CD4-positive, alpha-beta T cell (primary cell): ENCODE data around the gene SLC25A33. TPM values are rescaled to one million over a fixed set of nuclear protein-coding genes. Genes with fewer than 3 reads are reported as not detected.
A peak's percentile ranks its signal among the peaks of the same experiment; 100 is the strongest.

Experiments used
- ATAC-seq: fragments of 200-7000 bp; cut with Tn5 transposase; one replicate; pipeline ENCODE4 v1.10.0; 2022; ENCODE audit warnings: mild to moderate bottlenecking; ENCODE audit not compliant: poor library complexity
- CTCF ChIA-PET: fragments of 350-600 bp; sonication (Branson Sonifier 250); formaldehyde crosslinking; loops from one replicate; lab custom pipeline; 2021; ENCODE audit warnings: antibody characterized with exemption, inconsistent platforms; lab: Charles Lee
- POLR2A ChIA-PET: fragments of 350-600 bp; sonication (Branson Sonifier 250); formaldehyde crosslinking; loops from one replicate; lab custom pipeline; 2021; ENCODE audit warnings: antibody characterized with exemption, inconsistent platforms; lab: Charles Lee
- DNase-seq, 14 experiments: peaks; one replicate each; pipeline ENCODE4 v3.0.0-alpha.2; 2013 to 2020; ENCODE audit warnings: mixed read lengths in 2 of 14
- H3K27ac ChIP-seq, 2 donors: one replicate each; pipeline versions ENCODE4 v1.5.1 to v1.7.0; 2013; ENCODE audit warnings: low read length in 2 of 2, low read depth in 1 of 2, mild to moderate bottlenecking in 1 of 2
- H3K27me3 ChIP-seq, 2 experiments: 1 replicate in 1 of 2; 2 replicates in 1 of 2; pipeline versions ENCODE4 v1.6.1 to v1.7.0; 2013; ENCODE audit warnings: low read length in 2 of 2, control low read depth in 1 of 2, mild to moderate bottlenecking in 1 of 2, moderate library complexity in 1 of 2; ENCODE audit not compliant: insufficient read depth in 2 of 2, control insufficient read depth in 1 of 2
- H3K36me3 ChIP-seq: one replicate; pipeline ENCODE4 v1.6.1; 2013; ENCODE audit warnings: low read length, control low read depth; ENCODE audit not compliant: insufficient read depth
- H3K4me1 ChIP-seq: one replicate; pipeline ENCODE4 v1.6.1; 2013; ENCODE audit warnings: low read length, control low read depth; ENCODE audit not compliant: insufficient read depth
- H3K4me3 ChIP-seq: one replicate; pipeline ENCODE4 v1.5.1; 2013; ENCODE audit warnings: mild to moderate bottlenecking, low read length, moderate library complexity
- H3K9me3 ChIP-seq, 2 experiments: 1 replicate in 1 of 2; 2 replicates in 1 of 2; pipeline versions ENCODE4 v1.6.1 to v1.7.0; 2013; ENCODE audit warnings: low read length in 2 of 2, mild to moderate bottlenecking in 2 of 2, control low read depth in 1 of 2, moderate library complexity in 1 of 2; ENCODE audit not compliant: control insufficient read depth in 1 of 2, insufficient read depth in 1 of 2
- H3K27ac Mint-ChIP-seq: one replicate; pipeline ENCODE4 v1.8.0; 2020; ENCODE audit warnings: mixed read lengths
- H3K27me3 Mint-ChIP-seq: one replicate; pipeline ENCODE4 v1.8.0; 2021; ENCODE audit warnings: mixed read lengths
- H3K36me3 Mint-ChIP-seq: one replicate; pipeline ENCODE4 v1.8.0; 2021; ENCODE audit warnings: low read depth, mixed read lengths
- H3K4me1 Mint-ChIP-seq: one replicate; pipeline ENCODE4 v1.8.0; 2021; ENCODE audit warnings: low read depth, mixed read lengths
- H3K4me3 Mint-ChIP-seq: one replicate; pipeline ENCODE4 v1.8.0; 2020; ENCODE audit warnings: mild to moderate bottlenecking, mixed read lengths
- H3K9me3 Mint-ChIP-seq: one replicate; pipeline ENCODE4 v1.8.0; 2020; ENCODE audit warnings: mixed read lengths
- intact Hi-C, 2 experiments: fragments of 100-400 bp; cut with DNase I in 1 of 2; cut with micrococcal nuclease in 1 of 2; formaldehyde crosslinking; loops; one replicate each; pipeline versions ENCODE4 v1.15.1 to v1.9.0; 2023 to 2025; cut with DNase I, micrococcal nuclease
- total RNA-seq, 174 experiments: library from RNA in 2 of 174; stranded (reverse) in 2 of 174; gene quantifications; one replicate each; pipeline ENCODE4 v1.2.3 and lab custom pipeline; 2021 to 2026
- TF ChIP-seq, protein P1 (sequence below): fragments of 200-600 bp; IDR thresholded peaks from one replicate; pipeline ENCODE4 v1.8.0; 2022; ENCODE audit warnings: antibody characterized with exemption, mild to moderate bottlenecking

SLC25A33 gene
- total RNA-seq, 2 experiments from 2014 or later: 5.9 to 6.6 TPM

DNA sequence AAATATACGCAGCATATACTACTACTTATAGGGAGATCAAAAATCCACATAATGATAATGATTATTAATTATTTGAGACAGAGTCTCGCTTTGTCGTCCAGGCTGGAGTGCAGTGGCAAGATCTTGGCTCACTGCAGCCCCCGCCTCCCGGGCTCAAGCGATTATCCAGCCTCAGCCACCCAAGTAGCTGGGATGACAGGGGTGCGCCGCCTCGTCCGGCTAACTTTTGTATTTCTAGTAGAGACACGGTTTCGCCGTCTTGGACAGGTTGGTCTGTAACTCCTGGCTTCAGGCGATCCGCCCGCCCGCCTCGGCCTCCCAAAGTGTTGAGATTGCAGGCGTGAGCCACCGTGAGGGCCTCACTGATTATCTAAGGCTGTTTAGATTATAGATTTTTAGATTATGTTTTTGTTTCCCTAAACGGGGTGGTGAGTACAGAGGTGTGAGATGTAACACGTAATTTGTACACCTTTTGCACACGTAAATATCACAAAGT, 548 bp upstream of the SLC25A33 start:
- Histone ChIP-seq H3K36me3 (no peaks in the 10 kb centered on the region), H3K4me1 (peaks cover 33% of the 10 kb centered on the region), H3K4me3 (peak overlapping the region; percentile 24), H3K27ac (peak overlapping the region in 1 of 2 donors; percentile 69), H3K27me3 (no peaks in the 10 kb centered on the region), H3K9me3 (no peaks in the 10 kb centered on the region)
- Mint-ChIP-seq H3K27me3 (no peaks in the 10 kb centered on the region), H3K36me3 (no peaks in the 10 kb centered on the region), H3K9me3 (no peaks in the 10 kb centered on the region), H3K4me1 (peaks cover 33% of the 10 kb centered on the region), H3K4me3 (peak overlapping the region; percentile 91), H3K27ac (peak overlapping the region; percentile 90)
- ATAC-seq (no peak), DNase-seq (peak in 2 of 14 experiments; percentile 4 to 34)
- intact Hi-C loops: loop anchor here in 1 of 2 experiments (1.0 to 5.0 kb wide), 3 partner anchors 50 to 371 kb away; partner anchors contain the start of genes H6PD and TMEM201
- POLR2A ChIA-PET: interaction anchor here (1.0 to 1.6 kb wide), 2 partner anchors 20 to 91 kb away, joined by 4 to 6 read pairs; no protein-coding TSS in a partner anchor
- CTCF ChIA-PET: interaction anchor here (0.6 to 1.2 kb wide), 2 partner anchors 20 to 49 kb away, joined by 3 to 4 read pairs; no protein-coding TSS in a partner anchor
- TF ChIP-seq, protein P1, sequence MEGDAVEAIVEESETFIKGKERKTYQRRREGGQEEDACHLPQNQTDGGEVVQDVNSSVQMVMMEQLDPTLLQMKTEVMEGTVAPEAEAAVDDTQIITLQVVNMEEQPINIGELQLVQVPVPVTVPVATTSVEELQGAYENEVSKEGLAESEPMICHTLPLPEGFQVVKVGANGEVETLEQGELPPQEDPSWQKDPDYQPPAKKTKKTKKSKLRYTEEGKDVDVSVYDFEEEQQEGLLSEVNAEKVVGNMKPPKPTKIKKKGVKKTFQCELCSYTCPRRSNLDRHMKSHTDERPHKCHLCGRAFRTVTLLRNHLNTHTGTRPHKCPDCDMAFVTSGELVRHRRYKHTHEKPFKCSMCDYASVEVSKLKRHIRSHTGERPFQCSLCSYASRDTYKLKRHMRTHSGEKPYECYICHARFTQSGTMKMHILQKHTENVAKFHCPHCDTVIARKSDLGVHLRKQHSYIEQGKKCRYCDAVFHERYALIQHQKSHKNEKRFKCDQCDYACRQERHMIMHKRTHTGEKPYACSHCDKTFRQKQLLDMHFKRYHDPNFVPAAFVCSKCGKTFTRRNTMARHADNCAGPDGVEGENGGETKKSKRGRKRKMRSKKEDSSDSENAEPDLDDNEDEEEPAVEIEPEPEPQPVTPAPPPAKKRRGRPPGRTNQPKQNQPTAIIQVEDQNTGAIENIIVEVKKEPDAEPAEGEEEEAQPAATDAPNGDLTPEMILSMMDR: no peak

DNA sequence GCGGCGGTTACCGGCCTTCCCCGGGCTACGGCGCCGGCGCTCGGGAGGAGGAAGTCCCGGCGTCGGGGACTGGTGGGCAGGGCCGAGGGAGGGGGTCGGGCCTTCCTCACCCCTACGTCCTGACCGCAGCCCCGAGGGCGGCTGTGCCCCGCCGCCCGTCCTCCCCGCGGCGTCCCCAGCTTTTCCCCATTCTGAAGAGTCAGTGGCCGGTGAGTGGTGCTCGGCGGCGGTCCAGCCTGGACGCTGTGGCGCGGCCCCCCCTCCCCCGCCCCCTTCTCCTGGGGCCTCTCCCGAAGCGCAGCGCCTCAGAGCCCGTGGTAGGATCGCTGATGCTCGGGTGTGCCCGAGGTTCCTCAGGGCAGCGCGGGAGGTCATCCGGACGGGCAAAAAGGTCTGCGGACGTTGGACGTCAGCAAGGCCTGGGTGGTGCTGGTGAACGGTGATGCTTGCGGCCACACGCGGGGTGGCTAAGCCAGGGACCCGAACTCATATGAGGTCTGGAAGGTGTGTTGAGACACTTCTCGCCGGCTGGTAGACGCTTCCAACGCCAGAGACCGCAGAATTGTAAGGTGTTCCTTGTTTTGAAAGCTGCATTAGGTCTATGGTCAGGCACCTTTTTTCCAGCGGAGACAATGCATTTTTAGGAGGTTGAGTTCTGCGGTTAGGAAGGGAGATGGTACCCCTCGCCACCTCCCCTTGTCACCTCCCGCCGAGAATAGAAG, 725 bp downstream of the SLC25A33 start:
- POLR2A ChIA-PET: interaction anchor here (1.0 to 1.6 kb wide), 4 partner anchors 19 to 1560 kb away, joined by 4 to 6 read pairs (median 4); partner anchors contain the start of gene EXOSC10
- Mint-ChIP-seq H3K9me3 (no peaks in the 10 kb centered on the region), H3K36me3 (no peaks in the 10 kb centered on the region), H3K27ac (peak overlapping the region; percentile 79), H3K4me1 (peaks cover 37% of the 10 kb centered on the region), H3K27me3 (no peaks in the 10 kb centered on the region), H3K4me3 (peak overlapping the region; percentile 91)
- DNase-seq (peak in 12 of 14 experiments; percentile 12 to 83 (median 36)), ATAC-seq (peak; percentile 35)
- TF ChIP-seq, protein P1: no peak
- intact Hi-C loops: loop anchor here in 1 of 2 experiments (1.0 to 5.0 kb wide), 3 partner anchors 48 to 492 kb away; partner anchors contain the start of genes H6PD, TMEM201 and UBE4B
- H3K4me3 ChIP-seq: peak overlapping the region; percentile 70
- H3K27me3 ChIP-seq: no peaks in the 10 kb centered on the region
- H3K9me3 ChIP-seq: no peaks in the 10 kb centered on the region
- peaks cover 33% of the 10 kb centered on the region for H3K4me1 ChIP-seq
- CTCF ChIA-PET: interaction anchor here (0.9 kb wide), 1 partner anchor 49 kb away, joined by 3 read pairs; no protein-coding TSS in a partner anchor
- H3K27ac ChIP-seq: no peak overlapping the region
- H3K36me3 ChIP-seq: no peaks in the 10 kb centered on the region

DNA sequence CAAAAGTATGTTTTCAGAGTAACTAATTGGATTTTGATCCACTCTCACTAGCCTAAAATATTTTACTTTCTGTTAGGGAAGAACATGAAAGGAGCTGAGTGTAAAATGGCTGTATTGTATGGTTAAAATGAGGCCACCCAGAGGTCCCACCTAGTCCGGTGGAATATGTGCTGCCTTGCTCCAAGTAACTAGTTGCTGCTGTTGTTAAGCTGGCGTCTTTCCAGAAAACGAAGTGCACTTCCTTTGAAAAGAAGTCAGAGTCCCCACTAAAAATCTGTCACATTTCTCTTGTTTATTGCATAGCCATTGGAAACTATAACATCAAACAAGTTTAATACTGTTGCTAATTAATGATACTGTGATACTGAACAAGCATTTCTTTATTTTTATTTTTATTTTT, 3.2 kb downstream of the SLC25A33 start:
- intact Hi-C loops: loop anchor here in 1 of 2 experiments (5.0 kb wide), 1 partner anchor 490 kb away; the partner anchor contains the start of gene UBE4B
- CTCF ChIA-PET: no interaction called here

More for the DNA sequence above, 3.2 kb downstream of the SLC25A33 start:
- Mint-ChIP-seq H3K27ac (peak overlapping the region; percentile 10), H3K36me3 (no peaks in the 10 kb centered on the region), H3K4me1 (peaks cover 44% of the 10 kb centered on the region), H3K9me3 (no peaks in the 10 kb centered on the region), H3K27me3 (no peaks in the 10 kb centered on the region), H3K4me3 (peak overlapping the region; percentile 79)
- DNase-seq (peak in 1 of 14 experiments; percentile 31), ATAC-seq (no peak)
- H3K4me3 ChIP-seq: no peak overlapping the region
- no peaks in the 10 kb centered on the region for H3K9me3 ChIP-seq
- no peak overlapping the region for H3K27ac ChIP-seq
- POLR2A ChIA-PET: no interaction called here
- TF ChIP-seq, protein P1: no peak
- no peaks in the 10 kb centered on the region for H3K36me3 ChIP-seq
- peaks cover 33% of the 10 kb centered on the region for H3K4me1 ChIP-seq
- H3K27me3 ChIP-seq: no peaks in the 10 kb centered on the region
